AG04449 (cell line): ENCODE measurements around the gene TMEM215.
"Not testable (repeated sequence)": the region's sequence is repeated elsewhere in the genome, so short reads cannot be mapped to it uniquely, and the experiment has no call there.

ENCODE experiments used
- CTCF ChIA-PET: fragments of 350-600 bp; formaldehyde crosslinking; extraction: SDS; loops from one replicate; lab custom pipeline; 2021; ENCODE audit warnings: antibody characterized with exemption; lab: Yijun Ruan, JAX
- POLR2A ChIA-PET: fragments of 400-600, 350-600 bp; formaldehyde crosslinking; extraction: SDS; loops from one replicate; lab custom pipeline; 2020; ENCODE audit warnings: antibody characterized with exemption, inconsistent platforms; lab: Yijun Ruan, JAX
- DNase-seq: peaks from one replicate; pipeline ENCODE4 v3.0.0-alpha.2; 2010; ENCODE audit warnings: low read depth, low spot score
- H3K4me3 ChIP-seq: 2 replicates; pipeline ENCODE4 v1.5.1; 2011; ENCODE audit warnings: low read depth, mild to moderate bottlenecking, control low read depth, low read length
- TF ChIP-seq, protein P1 (sequence below): IDR thresholded peaks from one replicate; pipeline ENCODE4 v1.5.1; 2011; ENCODE audit warnings: mild to moderate bottlenecking, moderate library complexity, low read length, control low read depth, inconsistent platforms; ENCODE audit not compliant: insufficient read depth; ENCODE audit errors: missing control alignments

The TMEM215 gene

DNA sequence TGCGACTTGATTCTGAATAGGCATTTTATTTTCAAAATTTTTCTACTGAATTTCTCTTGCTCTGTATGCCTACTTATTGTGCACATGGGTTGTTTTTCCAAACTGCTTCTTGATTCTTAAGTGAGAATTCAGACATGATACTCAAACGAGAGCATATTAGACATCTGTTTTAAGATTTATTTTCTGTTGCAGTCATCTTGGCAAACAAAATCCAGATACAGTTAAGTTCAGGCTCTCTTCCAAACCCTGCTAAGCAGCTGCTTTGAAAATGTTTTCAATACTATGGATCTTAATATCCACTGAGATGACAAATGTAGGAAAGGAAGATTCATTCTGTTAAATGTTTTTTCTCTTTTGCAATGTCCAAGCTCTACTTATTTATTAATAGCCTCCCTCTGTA is 4.5 kb downstream of the TMEM215 start:
- CTCF ChIA-PET: no interaction called here
- DNase-seq: no peak
- POLR2A ChIA-PET: no interaction called here
- TF ChIP-seq, protein P1, sequence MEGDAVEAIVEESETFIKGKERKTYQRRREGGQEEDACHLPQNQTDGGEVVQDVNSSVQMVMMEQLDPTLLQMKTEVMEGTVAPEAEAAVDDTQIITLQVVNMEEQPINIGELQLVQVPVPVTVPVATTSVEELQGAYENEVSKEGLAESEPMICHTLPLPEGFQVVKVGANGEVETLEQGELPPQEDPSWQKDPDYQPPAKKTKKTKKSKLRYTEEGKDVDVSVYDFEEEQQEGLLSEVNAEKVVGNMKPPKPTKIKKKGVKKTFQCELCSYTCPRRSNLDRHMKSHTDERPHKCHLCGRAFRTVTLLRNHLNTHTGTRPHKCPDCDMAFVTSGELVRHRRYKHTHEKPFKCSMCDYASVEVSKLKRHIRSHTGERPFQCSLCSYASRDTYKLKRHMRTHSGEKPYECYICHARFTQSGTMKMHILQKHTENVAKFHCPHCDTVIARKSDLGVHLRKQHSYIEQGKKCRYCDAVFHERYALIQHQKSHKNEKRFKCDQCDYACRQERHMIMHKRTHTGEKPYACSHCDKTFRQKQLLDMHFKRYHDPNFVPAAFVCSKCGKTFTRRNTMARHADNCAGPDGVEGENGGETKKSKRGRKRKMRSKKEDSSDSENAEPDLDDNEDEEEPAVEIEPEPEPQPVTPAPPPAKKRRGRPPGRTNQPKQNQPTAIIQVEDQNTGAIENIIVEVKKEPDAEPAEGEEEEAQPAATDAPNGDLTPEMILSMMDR: no peak
- H3K4me3 ChIP-seq: no peak overlapping the region

DNA sequence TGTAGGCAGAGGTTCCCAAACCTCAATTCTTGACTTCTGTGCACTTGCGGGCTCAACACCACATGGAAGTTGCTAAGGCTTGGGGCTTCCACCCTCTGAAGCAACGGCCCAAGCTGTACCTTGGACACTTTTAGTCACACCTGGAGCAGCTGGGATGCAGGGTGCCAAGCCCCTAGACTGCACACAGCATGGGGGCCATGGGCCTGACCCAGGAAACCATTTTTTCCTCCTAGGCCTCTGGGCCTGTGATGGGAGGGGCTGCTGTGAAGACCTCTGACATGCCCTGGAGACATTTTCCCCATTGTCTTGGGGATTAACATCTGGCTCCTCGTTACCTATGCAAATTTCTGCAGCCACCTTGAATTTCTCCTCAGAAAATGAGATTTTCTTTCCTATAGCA is 12.7 kb downstream of the TMEM215 start:
- POLR2A ChIA-PET: not testable (repeated sequence)

DNA sequence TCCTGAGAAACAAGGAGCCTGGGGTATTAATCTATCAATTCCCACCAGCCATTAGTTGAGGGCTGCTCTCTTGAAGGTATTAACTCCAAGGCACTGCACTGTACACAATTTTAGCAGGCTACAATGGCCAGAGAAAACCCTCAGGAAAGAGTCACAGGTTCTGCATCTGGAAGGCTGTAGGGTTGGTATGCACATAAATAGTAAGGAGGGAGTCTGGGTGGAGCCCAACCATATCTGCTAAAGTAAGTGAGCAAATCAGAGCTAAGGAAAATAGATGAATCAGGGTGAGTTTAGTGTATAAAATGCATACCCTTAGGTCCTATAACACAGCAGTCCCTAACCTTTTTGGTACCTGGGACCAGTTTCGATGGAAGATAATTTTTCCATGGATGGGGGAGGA is 18.2 kb downstream of the TMEM215 start:
- DNase-seq: no peak
- CTCF ChIA-PET: interaction anchor here (0.8 kb wide), 1 partner anchor 422 kb away, joined by 3 read pairs; no protein-coding TSS in a partner anchor
- POLR2A ChIA-PET: no interaction called here
- TF ChIP-seq, protein P1: no peak
- no peak overlapping the region for H3K4me3 ChIP-seq

More for the DNA sequence above, 12.7 kb downstream of the TMEM215 start:
- H3K4me3 ChIP-seq, DNase-seq, CTCF ChIA-PET: not testable (repeated sequence)

DNA sequence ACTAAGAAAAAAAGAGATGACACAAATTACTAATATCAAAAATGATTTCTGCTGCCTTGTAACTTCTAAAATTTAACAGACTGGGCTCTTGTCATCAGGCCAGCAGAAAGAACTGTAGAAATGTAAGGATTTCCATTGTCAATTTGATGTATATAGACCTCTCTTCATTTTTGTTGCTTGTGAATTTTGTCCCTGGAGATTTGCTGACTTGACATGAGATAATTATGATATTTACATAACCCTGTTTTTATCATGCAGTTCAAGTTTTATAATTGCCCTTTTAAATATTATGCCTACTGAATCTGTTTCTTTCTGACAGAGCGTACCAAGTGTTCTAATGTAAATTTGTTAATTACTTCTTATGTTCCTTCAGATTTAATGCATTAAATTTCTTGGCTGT is 23.9 kb downstream of the TMEM215 start:
- DNase-seq: no peak
- ChIA-PET CTCF (no interaction called here), POLR2A (no interaction called here)
- no peak overlapping the region for H3K4me3 ChIP-seq
- TF ChIP-seq, protein P1: no peak

DNA sequence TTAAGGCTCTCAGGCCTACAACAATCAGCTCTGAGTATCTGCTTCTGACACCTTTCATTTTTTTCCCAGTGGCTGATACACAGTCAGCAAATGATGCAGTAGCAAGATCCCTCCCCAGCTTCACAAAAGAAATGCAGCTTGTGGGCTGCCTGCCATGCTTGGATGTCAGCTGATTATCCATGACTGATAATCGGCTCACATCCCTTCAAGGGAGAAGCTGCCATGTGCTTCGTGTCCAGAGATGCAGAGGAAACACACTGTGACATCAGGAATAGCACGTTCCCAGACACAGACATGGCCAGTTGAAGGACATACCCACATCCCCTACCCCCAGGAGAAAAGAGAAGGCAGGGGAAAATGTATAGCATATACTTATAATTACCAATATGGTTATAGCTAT is 27.9 kb downstream of the TMEM215 start:
- POLR2A ChIA-PET: no interaction called here
- CTCF ChIA-PET: interaction anchor here (1.6 kb wide), 1 partner anchor 230 kb away, joined by 3 read pairs; no protein-coding TSS in a partner anchor
- TF ChIP-seq, protein P1: no peak
- no peak for DNase-seq
- H3K4me3 ChIP-seq: no peak overlapping the region

DNA sequence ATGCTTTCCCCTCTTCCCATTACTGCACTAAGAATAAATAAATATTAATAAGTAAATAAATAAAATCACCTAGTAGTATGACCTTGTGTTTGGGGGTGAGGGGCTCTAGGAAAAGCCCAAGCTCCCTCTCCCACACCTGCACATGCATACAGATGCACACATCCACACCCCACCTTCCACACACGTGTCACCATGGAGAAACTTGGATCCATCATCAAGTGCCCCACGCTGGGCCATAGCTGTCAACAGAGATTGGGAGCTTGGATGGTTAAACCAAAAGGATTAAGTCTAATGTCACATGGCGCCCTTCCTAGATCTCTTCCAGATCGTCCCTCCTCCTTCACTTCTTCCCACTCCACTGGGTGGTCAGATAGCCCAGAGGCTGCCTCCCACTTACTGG is 37.0 kb downstream of the TMEM215 start:
- TF ChIP-seq, protein P1: no peak
- DNase-seq: no peak
- no peak overlapping the region for H3K4me3 ChIP-seq
- ChIA-PET POLR2A (no interaction called here), CTCF (no interaction called here)

DNA sequence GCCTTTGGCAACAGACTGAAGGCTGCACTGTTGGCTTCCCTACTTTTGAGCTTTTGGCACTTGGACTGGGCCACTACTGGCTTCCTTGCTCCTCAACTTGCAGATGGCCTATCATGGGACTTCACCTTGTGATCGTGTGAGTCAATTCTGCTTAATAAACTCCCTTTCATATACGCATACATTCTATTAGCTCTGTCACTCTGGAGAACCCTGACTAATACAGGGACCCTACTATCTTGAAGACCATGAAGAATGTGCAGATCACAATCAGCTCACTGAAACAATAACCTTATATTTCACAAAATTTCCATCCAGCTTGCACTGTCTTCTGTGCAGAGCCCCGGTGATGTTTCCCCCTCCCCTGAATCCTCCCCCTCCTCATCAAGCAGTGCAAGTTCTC is 39.8 kb downstream of the TMEM215 start:
- ChIA-PET CTCF (no interaction called here), POLR2A (no interaction called here)
- TF ChIP-seq, protein P1: no peak
- DNase-seq: no peak
- no peak overlapping the region for H3K4me3 ChIP-seq
